Ovary (tissue), 9 donors: ENCODE results near the gene SLAIN2. TPM values are rescaled to one million over a fixed set of nuclear protein-coding genes. Genes with fewer than 3 reads are reported as not detected.

Experiments
- DNase-seq, 5 donors: peaks; one replicate each; pipeline ENCODE4 v3.0.0-alpha.2; 2019 to 2020
- H3K27ac ChIP-seq, 2 donors: fragments of 200-600 bp; one replicate each; pipeline versions ENCODE4 v1.5.1 to v1.8.0; 2019 to 2022
- H3K27me3 ChIP-seq: fragments of 200-600 bp; one replicate; pipeline ENCODE4 v1.8.0; 2022
- H3K36me3 ChIP-seq: fragments of 200-600 bp; sonication (generic); one replicate; pipeline ENCODE4 v1.5.1; 2019
- H3K4me1 ChIP-seq: one replicate; pipeline ENCODE4 v1.8.1; 2013; ENCODE audit warnings: mild to moderate bottlenecking, moderate library complexity; ENCODE audit not compliant: insufficient read depth
- H3K4me3 ChIP-seq: fragments of 200-600 bp; sonication (generic); one replicate; pipeline ENCODE4 v1.5.1; 2017
- H3K9me3 ChIP-seq, 2 donors: fragments of 200-600 bp in 1 of 2; sonication (generic) in 1 of 2; one replicate each; pipeline versions ENCODE4 v1.5.1 to v1.8.1; 2013 to 2019; ENCODE audit warnings: mild to moderate bottlenecking in 1 of 2, moderate library complexity in 1 of 2
- EP300 ChIP-seq: sonication (generic); formaldehyde crosslinking; IDR thresholded peaks from one replicate; pipeline ENCODE4 v1.6.1; 2017; ENCODE audit warnings: antibody characterized with exemption
- POLR2A ChIP-seq: fragments of 450-650 bp; IDR thresholded peaks from one replicate; pipeline ENCODE4 v1.6.1; 2017; ENCODE audit warnings: antibody characterized with exemption, mild to moderate bottlenecking, moderate library complexity
- WGBS, 3 donors: extraction: QIAGEN DNeasy Blood & Tissue Kit in 1 of 3; methylation state at CpG; one replicate each; pipeline versions ENCODE4 v1.1.5 to v1.1.7; 2013 to 2017; 5-methylcytosine and 5-hydroxymethylcytosine counted together
- intact Hi-C, 4 donors: fragments of 100-400 bp; cut with DNase I; formaldehyde crosslinking; loops; one replicate each; pipeline versions ENCODE4 v1.11.0 to v1.15.1; 2022 to 2023
- polyA plus RNA-seq, 2 donors: library from polyadenylated mRNA; stranded (reverse); fragments of 200-250 nt in 1 of 2; fragments of 350-450 nt in 1 of 2; fragmentation: Illumina TruSeq in 1 of 2; extraction: RNeasy Lipid Tissue Mini Kit (QIAGEN cat#74804) in 1 of 2; gene quantifications; one replicate each; pipeline ENCODE4 v1.2.3, GENCODE V29; 2013 to 2014
- total RNA-seq, 7 donors: library from RNA; depleted of rRNA in 2 of 7; stranded (reverse); fragments of >200 nt in 2 of 7; fragmentation: NEBNext Ultra II Directional in 3 of 7; extraction: Animal tissue kit (Norgen Biotek cat#: 25700) in 3 of 7; gene quantifications; one replicate each; pipeline versions ENCODE4 v1.1.0 to v1.2.4, GENCODE V29; 2016 to 2023
- TF ChIP-seq, protein P1 (sequence below), 3 donors: fragments of 450-650 bp in 2 of 3; fragments of 200-600 bp in 1 of 3; IDR thresholded peaks; one replicate each; pipeline versions ENCODE4 v1.5.1 to v1.8.0; 2016 to 2022; ENCODE audit warnings: antibody characterized with exemption in 3 of 3, mild to moderate bottlenecking in 1 of 3
- donor health status: DM: no; HTN: no; CAD: no; lungs with moderate emphysema.
- donor health status: DM: no; HTN: no; CAD: no.
- donor health status: Bipolar disorder and iron deficiency.
- donor health status: DM: yes; HTN: yes; CAD: no.
- donor health status: DM: no; HTN: no; CAD: no.
- donor health status: DM: yes; HTN: yes; CAD: no.

The SLAIN2 gene
- total and polyA plus RNA-seq, 9 donors = 38.2 to 133 (median 81.7) TPM

DNA sequence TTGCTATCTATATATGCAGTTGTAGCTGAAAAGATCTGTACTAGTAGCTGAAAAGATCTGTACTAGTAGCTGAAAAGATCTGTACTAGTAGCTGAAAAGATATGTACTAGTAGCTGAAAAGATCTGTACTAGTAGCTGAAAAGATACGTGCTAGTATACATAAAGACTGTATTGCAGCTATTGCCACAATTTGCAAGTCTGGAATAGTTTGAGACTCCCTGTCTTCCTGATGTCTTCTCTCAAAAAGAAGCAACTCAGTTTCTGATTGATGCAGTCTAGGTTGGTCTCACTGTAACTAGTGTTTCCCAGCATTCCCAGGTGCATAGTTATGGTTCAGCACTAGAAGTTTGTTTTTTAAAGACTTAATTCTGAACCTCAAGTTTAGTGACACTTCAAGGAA is 15.0 kb downstream of the SLAIN2 start:
- intact Hi-C loops = no loop called here
- WGBS, 3 donors = 48 to 76% (median 72%) methylated on average over 1 of the region's 1 CpG
- no peaks in the 10 kb centered on the region for H3K27me3 ChIP-seq
- no peak for DNase-seq
- peaks cover 5% of the 10 kb centered on the region for H3K4me1 ChIP-seq
- H3K27ac ChIP-seq = no peak overlapping the region
- no peak overlapping the region for H3K4me3 ChIP-seq
- TF ChIP-seq EP300 (no peak), POLR2A (no peak)
- TF ChIP-seq, protein P1, sequence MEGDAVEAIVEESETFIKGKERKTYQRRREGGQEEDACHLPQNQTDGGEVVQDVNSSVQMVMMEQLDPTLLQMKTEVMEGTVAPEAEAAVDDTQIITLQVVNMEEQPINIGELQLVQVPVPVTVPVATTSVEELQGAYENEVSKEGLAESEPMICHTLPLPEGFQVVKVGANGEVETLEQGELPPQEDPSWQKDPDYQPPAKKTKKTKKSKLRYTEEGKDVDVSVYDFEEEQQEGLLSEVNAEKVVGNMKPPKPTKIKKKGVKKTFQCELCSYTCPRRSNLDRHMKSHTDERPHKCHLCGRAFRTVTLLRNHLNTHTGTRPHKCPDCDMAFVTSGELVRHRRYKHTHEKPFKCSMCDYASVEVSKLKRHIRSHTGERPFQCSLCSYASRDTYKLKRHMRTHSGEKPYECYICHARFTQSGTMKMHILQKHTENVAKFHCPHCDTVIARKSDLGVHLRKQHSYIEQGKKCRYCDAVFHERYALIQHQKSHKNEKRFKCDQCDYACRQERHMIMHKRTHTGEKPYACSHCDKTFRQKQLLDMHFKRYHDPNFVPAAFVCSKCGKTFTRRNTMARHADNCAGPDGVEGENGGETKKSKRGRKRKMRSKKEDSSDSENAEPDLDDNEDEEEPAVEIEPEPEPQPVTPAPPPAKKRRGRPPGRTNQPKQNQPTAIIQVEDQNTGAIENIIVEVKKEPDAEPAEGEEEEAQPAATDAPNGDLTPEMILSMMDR (IDR thresholded peaks at IDR 0.05) = no peak
- H3K36me3 ChIP-seq = no peaks in the 10 kb centered on the region
- no peaks in the 10 kb centered on the region for H3K9me3 ChIP-seq

DNA sequence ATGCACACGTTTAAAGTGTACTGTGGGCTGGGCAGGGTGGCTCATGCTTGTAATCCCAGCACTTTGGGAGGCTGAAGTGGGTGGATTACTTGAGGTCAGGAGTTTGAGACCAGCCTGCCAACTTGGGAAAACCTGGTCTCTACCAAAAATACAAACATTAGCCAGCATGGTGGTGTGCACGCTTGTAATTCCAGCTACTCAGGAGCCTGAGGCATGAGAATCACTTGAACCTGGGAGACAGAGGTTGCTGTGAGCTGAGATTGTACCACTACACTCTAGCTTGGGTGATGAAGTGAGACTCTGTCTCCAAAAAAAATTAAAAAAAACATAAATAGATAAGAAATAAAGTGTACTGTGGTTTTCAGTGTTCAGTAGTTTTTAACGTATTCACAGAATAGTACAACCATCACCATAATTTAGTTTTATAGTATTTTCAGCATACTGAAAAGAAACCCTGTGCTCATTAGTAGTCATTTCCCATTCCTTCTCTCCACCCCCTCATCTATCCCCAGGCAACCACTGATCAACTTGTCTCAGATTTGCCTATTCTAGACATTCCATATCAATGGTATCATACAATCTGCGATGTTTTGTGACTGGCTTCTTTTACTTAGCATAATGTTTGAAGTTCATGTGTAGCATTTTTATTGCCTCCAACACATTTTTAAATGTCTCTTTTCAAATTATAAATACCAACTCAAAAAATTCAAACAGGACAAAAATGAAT is 19.1 kb downstream of the SLAIN2 start:
- no peak for TF ChIP-seq EP300
- TF ChIP-seq, protein P1 (IDR thresholded peaks at IDR 0.05) = no peak
- no peaks in the 10 kb centered on the region for H3K9me3 ChIP-seq
- peaks cover 5% of the 10 kb centered on the region for H3K4me1 ChIP-seq
- WGBS, 3 donors = 60 to 75% (median 65%) methylated on average over 4 of the region's 4 CpGs
- intact Hi-C loops = no loop called here
- H3K27me3 ChIP-seq = no peaks in the 10 kb centered on the region
- no peak overlapping the region for H3K4me3 ChIP-seq
- no peaks in the 10 kb centered on the region for H3K36me3 ChIP-seq
- no peak for DNase-seq
- H3K27ac ChIP-seq = no peak overlapping the region

- WGBS, 3 donors = 88 to 92% (median 90%) methylated on average over 1 of the region's 1 CpG
- Histone ChIP-seq H3K36me3 (no peaks in the 10 kb centered on the region), H3K4me3 (no peak overlapping the region), H3K27ac (no peak overlapping the region), H3K27me3 (no peaks in the 10 kb centered on the region), H3K9me3 (no peaks in the 10 kb centered on the region), H3K4me1 (peaks cover 5% of the 10 kb centered on the region)
- DNase-seq = no peak
- TF ChIP-seq, protein P1 (IDR thresholded peaks at IDR 0.05) = no peak
- TF ChIP-seq EP300 (no peak), POLR2A (no peak)
- intact Hi-C loops = no loop called here
These were observed 19.7 kb downstream of the SLAIN2 start for GRCh38 chr4:48361012-48361400.

- no peaks in the 10 kb centered on the region for H3K36me3 ChIP-seq
- DNase-seq = no peak
- no peaks in the 10 kb centered on the region for H3K27me3 ChIP-seq
- no peaks in the 10 kb centered on the region for H3K4me1 ChIP-seq
- intact Hi-C loops = no loop called here
- H3K9me3 ChIP-seq = no peaks in the 10 kb centered on the region
- H3K27ac ChIP-seq = no peak overlapping the region
- 48 to 68% (median 62%) methylated on average over 3 of the region's 3 CpGs for WGBS, 3 donors
- TF ChIP-seq, protein P1 (IDR thresholded peaks at IDR 0.05) = no peak
- TF ChIP-seq EP300 = no peak
- TF ChIP-seq POLR2A = no peak
- no peak overlapping the region for H3K4me3 ChIP-seq
These were observed 25.3 kb downstream of the SLAIN2 start for GRCh38 chr4:48366611-48367010.
